Memory B cell (primary cell): ENCODE results near the gene STK16.
"Not testable (repeated sequence)": the region's sequence is repeated elsewhere in the genome, so short reads cannot be mapped to it uniquely, and the experiment has no call there.

Source experiments
- ATAC-seq: fragments of 150-1000 bp; cut with Tn5 transposase; 2 replicates; pipeline ENCODE4 v1.10.0; 2021; ENCODE audit warnings: low read depth, mild to moderate bottlenecking, moderate library complexity
- DNase-seq, 2 donors: peaks; one replicate each; pipeline ENCODE4 v3.0.0; 2022; ENCODE audit warnings: low spot score in 2 of 2
- H3K27ac Mint-ChIP-seq: one replicate; pipeline ENCODE4 v1.8.0; 2022; ENCODE audit warnings: mild to moderate bottlenecking, moderate library complexity, mixed read lengths
- H3K27me3 Mint-ChIP-seq: one replicate; pipeline ENCODE4 v1.8.0; 2022; ENCODE audit warnings: mixed read lengths
- H3K36me3 Mint-ChIP-seq: one replicate; pipeline ENCODE4 v1.8.0; 2022; ENCODE audit warnings: mild to moderate bottlenecking, mixed read lengths
- H3K4me1 Mint-ChIP-seq: one replicate; pipeline ENCODE4 v1.8.0; 2022; ENCODE audit warnings: mixed read lengths
- H3K4me3 Mint-ChIP-seq: one replicate; pipeline ENCODE4 v1.8.0; 2022; ENCODE audit warnings: mild to moderate bottlenecking, moderate library complexity, mixed read lengths
- H3K9me3 Mint-ChIP-seq: one replicate; pipeline ENCODE4 v1.8.0; 2022; ENCODE audit warnings: mixed read lengths

STK16 gene, protein sequence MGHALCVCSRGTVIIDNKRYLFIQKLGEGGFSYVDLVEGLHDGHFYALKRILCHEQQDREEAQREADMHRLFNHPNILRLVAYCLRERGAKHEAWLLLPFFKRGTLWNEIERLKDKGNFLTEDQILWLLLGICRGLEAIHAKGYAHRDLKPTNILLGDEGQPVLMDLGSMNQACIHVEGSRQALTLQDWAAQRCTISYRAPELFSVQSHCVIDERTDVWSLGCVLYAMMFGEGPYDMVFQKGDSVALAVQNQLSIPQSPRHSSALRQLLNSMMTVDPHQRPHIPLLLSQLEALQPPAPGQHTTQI

DNA sequence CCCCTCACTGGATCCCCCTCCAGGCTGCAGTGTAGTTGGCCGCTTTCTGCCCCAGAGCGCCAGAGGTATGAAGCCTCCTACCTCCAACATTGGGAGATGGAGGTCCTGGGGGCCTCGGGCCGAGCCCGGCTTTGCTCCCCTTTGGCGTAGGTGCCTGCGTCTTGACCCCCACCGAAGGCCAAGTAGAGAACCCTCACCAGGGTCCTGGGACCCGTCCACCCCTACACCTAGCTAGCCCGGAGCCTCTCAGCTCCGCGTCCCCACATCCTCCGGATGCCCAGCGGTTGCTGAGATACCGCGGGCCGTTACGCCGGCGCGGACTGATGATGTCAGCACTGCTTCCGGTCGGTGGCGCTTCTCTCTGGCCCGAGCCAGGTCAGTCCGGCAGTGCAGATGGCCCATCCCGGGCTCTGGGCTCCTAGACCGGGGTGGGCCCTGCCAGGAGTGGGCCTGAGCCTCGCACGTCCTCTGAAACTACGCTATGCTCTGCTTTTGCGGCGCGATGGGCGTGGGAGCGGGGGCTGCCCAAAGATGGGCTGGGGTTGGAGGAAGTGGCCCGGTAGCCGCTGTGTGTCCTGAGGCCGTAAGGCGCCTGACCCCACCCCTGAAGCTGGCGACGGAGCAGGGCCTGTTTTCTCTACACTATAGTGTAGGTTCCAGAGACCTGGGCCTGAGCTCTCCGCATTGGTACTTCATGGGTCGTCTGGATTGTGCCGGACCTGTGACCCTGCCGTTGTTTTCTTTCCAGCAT, at the start of gene STK16, which contains the start of gene GLB1L:
Gene STK16 (plus strand): TSS at position 332 of the 751 bp plus-strand sequence. CDS start 521 bp downstream, outside the sequence.
Gene GLB1L (minus strand): TSS at position 297 of the 751 bp plus-strand sequence. CDS start 1,871 bp downstream, outside the sequence.
- peak; percentile 83 to 91 for DNase-seq
- H3K4me1 Mint-ChIP-seq = peaks cover 38% of the 10 kb centered on the region
- peaks cover 11% of the 10 kb centered on the region for H3K36me3 Mint-ChIP-seq
- H3K4me3 Mint-ChIP-seq = peak within 1 kb of the TSS; percentile 88
- peak; percentile 84 for ATAC-seq
- peak within 1 kb of the TSS; percentile 93 for H3K27ac Mint-ChIP-seq
- no peaks in the 10 kb centered on the region for H3K27me3 Mint-ChIP-seq
- H3K9me3 Mint-ChIP-seq = no peaks in the 10 kb centered on the region

DNA sequence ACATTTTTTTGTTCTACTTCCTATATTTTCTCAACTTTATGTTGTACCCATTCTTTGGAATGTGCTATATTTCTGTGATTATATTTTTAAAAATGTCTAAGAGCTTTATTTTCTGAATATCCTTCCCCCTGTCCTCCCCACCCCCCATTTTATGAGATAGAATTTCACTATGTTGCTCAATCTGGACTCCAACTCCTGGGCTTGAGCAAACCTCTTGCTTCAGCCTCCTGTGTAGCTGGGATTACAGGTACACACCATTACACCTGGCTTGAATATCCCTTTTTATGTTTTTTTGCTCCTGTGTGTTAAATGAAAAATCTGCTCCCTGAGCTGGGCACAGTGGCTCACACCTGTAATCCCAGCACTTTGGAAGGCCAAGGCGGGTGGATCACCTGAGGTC, 47.9 kb upstream of the STK16 start:
- H3K4me3 Mint-ChIP-seq = no peak overlapping the region
- ATAC-seq (no peak), DNase-seq (no peak)
- no peaks in the 10 kb centered on the region for H3K4me1 Mint-ChIP-seq
- H3K9me3 Mint-ChIP-seq = no peaks in the 10 kb centered on the region
- H3K36me3 Mint-ChIP-seq = no peaks in the 10 kb centered on the region
- H3K27ac Mint-ChIP-seq = no peak overlapping the region
- H3K27me3 Mint-ChIP-seq = peaks cover 11% of the 10 kb centered on the region

DNA sequence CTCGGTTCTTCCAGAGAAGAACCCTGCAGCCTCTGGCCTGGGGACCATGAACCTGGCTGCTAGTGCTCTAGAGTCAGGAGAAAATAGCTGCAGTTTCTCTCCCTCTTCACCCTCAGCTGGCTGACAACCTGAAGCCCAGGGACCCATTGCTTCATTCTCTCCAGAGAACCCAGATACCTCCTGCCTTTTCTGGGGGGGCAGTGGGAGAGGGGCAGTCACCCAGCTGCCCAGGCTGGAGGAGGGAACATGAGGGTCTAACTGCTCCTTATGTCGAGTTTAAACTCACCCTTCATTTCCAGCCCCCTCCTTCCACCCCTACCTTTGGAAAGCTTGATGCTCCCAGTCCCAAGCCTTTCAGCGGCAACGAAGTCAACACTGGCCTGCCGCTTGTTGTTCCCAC, 46.3 kb upstream of the STK16 start:
- DNase-seq = no peak
- ATAC-seq = no peak
- no peaks in the 10 kb centered on the region for H3K36me3 Mint-ChIP-seq
- no peak overlapping the region for H3K27ac Mint-ChIP-seq
- no peaks in the 10 kb centered on the region for H3K4me1 Mint-ChIP-seq
- H3K27me3 Mint-ChIP-seq = peaks cover 11% of the 10 kb centered on the region
- H3K9me3 Mint-ChIP-seq = no peaks in the 10 kb centered on the region
- no peak overlapping the region for H3K4me3 Mint-ChIP-seq

DNA sequence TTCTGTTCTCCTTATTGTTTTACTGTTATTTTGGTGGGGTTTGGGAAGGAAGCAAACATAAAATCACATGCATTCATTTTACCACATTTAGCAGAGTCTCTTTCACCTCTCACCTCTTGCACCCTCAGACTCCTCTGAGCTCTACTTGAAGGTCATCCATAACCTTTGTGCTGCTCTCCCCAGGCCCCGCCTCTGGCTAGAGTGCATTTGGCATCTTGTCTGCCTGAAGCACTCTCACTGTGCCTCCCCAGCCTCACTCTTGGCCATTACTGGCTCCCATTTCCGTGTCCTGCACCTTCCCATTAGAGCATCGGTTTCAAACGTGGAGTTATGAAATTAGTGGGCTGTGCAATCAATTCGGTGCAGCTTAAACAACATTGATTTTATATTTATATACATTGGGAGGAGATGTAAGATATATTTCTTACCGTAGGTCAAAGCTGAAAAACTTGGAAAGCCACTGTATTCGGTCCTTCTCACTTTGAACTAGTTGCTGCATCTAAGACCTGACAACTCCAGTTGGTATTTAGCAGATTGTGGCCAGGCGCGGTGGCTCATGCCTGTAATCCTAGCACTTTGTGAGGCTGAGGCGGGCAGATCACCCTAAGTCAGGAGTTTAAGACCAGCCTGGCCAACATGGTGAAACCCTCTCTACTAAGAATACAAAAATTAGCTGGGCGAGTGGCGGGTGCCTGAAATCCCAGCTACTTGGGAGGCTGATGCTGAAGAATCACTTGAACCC, 45.6 kb upstream of the STK16 start:
- H3K9me3 Mint-ChIP-seq = no peaks in the 10 kb centered on the region

DNA sequence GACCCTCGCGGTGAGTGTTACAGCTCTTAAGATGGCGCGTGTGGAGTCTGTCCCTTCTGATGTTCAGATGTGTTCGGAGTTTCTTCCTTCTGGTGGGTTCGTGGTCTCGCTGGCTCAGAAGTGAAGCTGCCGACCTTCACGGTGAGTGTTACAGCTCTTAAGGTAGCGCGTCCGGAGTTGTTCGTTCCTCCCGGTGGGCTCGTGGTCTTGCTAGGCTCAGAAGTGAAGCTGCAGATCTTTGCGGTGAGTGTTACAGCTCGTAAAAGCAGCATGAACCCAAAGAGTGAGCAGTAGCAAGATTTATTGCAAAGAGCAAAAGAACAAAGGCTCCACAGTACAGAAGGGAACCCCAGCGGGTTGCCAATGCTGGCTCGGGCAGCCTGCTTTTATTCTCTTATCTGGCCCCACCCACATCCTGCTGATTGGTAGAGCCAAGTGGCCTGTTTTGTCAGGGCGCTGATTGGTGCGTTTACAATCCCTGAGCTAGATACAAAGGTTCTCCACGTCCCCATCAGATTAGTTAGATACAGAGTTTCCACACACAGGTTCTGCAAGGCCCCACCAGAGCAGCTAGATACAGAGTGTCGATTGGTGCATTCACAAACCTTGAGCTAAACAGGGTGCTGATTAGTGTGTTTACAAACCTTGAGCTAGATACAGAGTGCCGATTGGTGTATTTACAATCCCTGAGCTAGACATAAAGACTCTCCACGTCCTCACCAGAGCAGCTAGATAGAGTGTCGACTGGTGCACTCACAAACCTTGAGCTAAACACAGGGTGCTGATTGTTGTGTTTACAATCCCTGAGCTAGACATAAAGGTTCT, 44.6 kb upstream of the STK16 start:
- H3K4me3 Mint-ChIP-seq, H3K27ac Mint-ChIP-seq, DNase-seq, ATAC-seq, H3K9me3 Mint-ChIP-seq, H3K4me1 Mint-ChIP-seq, H3K36me3 Mint-ChIP-seq, H3K27me3 Mint-ChIP-seq: not testable (repeated sequence)

More for the DNA sequence above, 45.6 kb upstream of the STK16 start:
- ATAC-seq = no peak
- H3K27me3 Mint-ChIP-seq = peaks cover 11% of the 10 kb centered on the region
- H3K4me1 Mint-ChIP-seq = no peaks in the 10 kb centered on the region
- no peak overlapping the region for H3K27ac Mint-ChIP-seq
- DNase-seq = no peak
- H3K4me3 Mint-ChIP-seq = no peak overlapping the region
- H3K36me3 Mint-ChIP-seq = no peaks in the 10 kb centered on the region

DNA sequence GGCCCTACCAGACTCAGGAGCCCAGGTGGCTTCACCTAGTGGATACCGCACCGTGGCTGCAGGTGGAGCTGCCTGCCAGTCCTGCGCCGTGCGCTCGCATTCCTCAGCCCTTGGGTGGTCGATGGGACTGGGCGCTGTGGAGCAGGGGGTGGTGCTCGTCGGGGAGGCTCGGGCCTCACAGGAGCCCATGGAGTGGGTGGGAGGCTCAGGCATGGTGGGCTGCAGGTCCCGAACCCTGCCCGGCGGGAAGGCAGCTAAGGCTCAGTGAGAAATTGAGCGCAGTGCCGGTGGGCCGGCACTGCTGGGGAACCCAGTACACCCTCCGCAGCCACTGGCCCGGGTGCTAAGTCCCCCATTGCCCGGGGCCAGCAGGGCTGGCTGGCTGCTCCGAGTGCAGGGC, 43.9 kb upstream of the STK16 start:
- not testable (repeated sequence) for H3K4me3 Mint-ChIP-seq, H3K4me1 Mint-ChIP-seq, H3K9me3 Mint-ChIP-seq, DNase-seq, H3K27ac Mint-ChIP-seq, H3K27me3 Mint-ChIP-seq, H3K36me3 Mint-ChIP-seq, ATAC-seq

DNA sequence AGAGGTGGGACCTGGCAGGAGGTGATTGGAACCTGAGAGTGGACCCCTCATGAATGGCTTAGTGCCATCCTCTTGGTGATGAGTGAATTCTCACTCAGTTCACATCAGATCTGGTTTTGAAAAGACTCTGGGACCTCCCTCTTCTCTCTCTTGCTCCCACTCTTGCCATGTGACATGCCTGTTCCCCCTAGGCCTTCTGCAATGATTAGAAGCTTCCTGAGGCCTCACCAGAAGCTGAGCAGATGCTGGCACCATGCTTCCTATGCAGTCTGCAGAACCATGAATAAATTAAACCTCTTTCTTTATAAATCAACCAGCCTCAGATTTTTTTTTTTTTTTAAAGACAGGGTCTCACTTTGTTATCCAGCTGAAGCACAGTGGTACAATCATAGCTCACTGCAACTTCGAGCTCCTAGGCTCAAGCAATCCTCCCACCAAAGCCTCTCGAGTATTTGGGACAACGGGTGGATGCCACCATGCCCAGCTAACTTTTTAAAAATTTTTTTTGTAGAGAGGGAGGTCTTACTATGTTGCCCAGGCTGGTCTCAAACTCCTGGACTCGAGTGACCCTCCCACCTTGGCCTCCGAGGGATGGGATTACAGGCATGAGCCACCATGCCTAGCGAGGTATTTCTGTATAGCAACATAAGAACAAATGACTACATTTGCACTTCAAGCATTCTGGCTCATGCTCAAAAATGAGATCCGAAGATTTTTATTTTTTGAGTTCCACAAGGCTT, 40.7 kb upstream of the STK16 start:
- H3K27ac Mint-ChIP-seq = no peak overlapping the region
- H3K36me3 Mint-ChIP-seq = no peaks in the 10 kb centered on the region
- peaks cover 13% of the 10 kb centered on the region for H3K4me1 Mint-ChIP-seq
- no peak for DNase-seq
- H3K4me3 Mint-ChIP-seq = no peak overlapping the region
- ATAC-seq = no peak
- peaks cover under 1% of the 10 kb centered on the region for H3K27me3 Mint-ChIP-seq
- no peaks in the 10 kb centered on the region for H3K9me3 Mint-ChIP-seq

DNA sequence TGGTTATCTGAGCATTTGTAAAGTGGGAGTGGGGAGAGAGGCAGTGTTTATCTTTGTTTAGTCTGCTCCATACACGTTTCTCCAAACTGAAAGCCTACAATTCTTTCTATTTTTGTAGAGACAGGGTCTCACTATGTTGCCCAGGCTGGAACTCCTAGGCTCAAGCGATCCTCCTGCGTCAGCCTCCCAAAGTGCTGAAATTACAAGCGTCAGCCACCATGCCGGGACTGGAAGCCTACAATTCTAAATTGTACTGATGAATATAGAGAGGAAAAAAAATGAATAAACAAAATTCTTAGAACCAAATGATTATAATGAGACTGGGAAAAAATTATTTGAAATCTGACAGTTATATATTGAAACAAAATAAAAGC, 40.1 kb upstream of the STK16 start:
- no peak for ATAC-seq
- DNase-seq = no peak
- no peaks in the 10 kb centered on the region for H3K9me3 Mint-ChIP-seq
- H3K4me3 Mint-ChIP-seq = no peak overlapping the region
- no peak overlapping the region for H3K27ac Mint-ChIP-seq
- no peaks in the 10 kb centered on the region for H3K36me3 Mint-ChIP-seq
- peaks cover 13% of the 10 kb centered on the region for H3K4me1 Mint-ChIP-seq
- no peaks in the 10 kb centered on the region for H3K27me3 Mint-ChIP-seq

DNA sequence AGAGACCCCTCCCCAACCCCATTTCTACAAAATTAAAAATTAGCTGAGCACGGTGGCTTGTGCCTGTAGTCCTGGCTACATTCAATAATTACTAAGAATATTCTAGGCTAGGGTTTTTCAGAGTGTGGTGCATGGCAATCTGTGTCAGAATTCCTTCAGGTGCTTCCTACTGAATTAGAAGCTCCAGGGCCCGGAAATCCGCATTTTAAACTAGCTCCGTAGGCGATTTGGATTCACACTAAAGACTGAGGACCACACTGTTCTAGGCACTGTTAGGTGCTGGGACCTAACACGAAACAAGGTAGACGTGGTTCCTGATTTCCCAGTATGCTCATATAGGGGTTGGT, 39.3 kb upstream of the STK16 start:
- Mint-ChIP-seq H3K4me1 (peaks cover 13% of the 10 kb centered on the region), H3K36me3 (no peaks in the 10 kb centered on the region), H3K27ac (peak overlapping the region; percentile 86), H3K4me3 (peak overlapping the region; percentile 82), H3K27me3 (no peaks in the 10 kb centered on the region), H3K9me3 (no peaks in the 10 kb centered on the region)
- DNase-seq (no peak), ATAC-seq (no peak)

DNA sequence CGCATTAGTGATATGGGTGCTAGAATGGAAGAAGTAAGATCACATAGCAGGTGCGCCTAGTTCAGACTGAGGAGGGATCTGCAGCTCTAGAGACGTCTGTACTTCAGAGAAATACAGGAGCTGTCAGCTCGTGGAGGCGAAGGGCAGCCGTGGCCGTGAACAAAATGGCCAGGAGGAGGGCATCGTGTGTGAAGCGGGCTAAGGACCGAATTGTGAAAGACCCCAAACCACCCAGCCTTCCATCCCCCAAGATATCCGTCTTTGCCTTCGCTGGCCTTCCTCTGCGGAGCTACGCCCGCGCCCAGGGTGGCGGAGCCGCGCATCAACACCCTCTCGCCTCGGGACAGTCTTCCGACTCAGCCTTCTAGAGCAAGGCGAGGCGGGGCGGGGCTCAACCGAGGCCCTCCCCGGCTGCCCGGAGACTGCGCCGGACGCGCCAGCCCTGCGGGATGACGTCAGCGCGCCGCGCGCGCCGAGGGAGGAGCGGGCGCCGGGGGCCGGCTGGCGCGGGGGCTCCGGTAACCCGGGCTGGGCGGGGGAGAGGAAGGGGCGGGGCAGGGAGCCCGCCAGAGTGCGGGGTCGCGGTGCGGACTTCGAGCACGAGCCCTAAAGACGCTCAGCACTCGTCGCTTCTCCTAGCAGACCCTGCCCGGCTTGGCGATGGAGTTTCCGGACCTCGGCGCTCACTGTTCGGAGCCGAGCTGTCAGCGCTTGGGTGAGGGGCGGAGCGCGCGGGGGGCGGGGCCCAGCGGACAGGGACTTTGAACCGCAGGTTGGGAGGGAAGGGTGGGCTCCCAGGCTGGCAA, 38.7 kb upstream of the STK16 start, which contains the start of gene ZFAND2B:
Gene ZFAND2B (plus strand): TSS at position 455 of the 806 bp plus-strand sequence. CDS start 206 bp downstream, at position 661.
- DNase-seq = peak; percentile 94 to 96
- H3K4me1 Mint-ChIP-seq = peaks cover 16% of the 10 kb centered on the region
- peak within 1 kb of the TSS; percentile 82 for H3K4me3 Mint-ChIP-seq
- no peaks in the 10 kb centered on the region for H3K27me3 Mint-ChIP-seq
- peak within 1 kb of the TSS; percentile 86 for H3K27ac Mint-ChIP-seq
- peak; percentile 91 for ATAC-seq
- no peaks in the 10 kb centered on the region for H3K36me3 Mint-ChIP-seq
- no peaks in the 10 kb centered on the region for H3K9me3 Mint-ChIP-seq

DNA sequence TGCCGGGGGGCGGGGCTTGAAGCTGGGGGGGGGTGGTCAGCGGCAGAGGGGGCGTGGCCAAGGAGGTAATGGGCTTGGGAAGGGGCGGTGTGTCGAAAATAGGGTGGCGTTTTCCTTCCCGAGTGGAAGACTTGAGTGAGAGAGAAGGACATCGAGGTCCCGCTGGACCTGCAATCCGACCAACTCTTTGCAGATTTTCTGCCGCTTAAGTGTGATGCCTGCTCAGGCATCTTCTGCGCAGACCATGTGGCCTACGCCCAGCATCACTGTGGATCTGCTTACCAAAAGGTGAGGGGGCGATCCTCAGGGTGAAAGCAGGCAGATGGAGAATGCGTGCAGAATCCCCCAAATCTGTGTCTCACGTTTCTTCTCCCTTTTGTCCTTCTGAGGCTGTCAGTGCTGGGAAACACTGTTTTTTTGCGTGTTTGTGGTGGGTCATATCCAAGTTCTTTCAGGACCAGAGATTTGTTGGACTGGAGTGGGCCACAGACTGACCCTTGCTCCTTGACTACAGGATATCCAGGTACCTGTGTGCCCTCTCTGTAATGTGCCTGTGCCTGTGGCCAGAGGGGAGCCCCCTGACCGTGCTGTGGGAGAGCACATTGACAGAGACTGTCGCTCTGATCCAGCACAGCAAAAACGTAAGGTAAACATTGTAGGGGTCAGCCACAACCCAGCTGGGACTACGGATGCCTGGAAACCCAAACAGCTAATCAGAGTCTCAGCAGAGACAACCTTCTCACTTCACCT, 38.0 kb upstream of the STK16 start:
- ATAC-seq (no peak), DNase-seq (no peak)
- peaks cover 19% of the 10 kb centered on the region for H3K4me1 Mint-ChIP-seq
- H3K27ac Mint-ChIP-seq = peak overlapping the region; percentile 86
- H3K4me3 Mint-ChIP-seq = peak overlapping the region; percentile 82
- H3K9me3 Mint-ChIP-seq = no peaks in the 10 kb centered on the region
- no peaks in the 10 kb centered on the region for H3K27me3 Mint-ChIP-seq
- H3K36me3 Mint-ChIP-seq = no peaks in the 10 kb centered on the region
